ENCODE results near the gene RYR3. TPM values are rescaled to one million over a fixed set of nuclear protein-coding genes. Genes with fewer than 3 reads are reported as not detected.

RYR3 gene
- total RNA-seq, 4 donors from 2014 or later: 0.38 to 1.8 (median 1.2) TPM

- intact Hi-C loops (cut with DNase I; ENCODE audit: low total_unique reads): loop anchor here (5.0 kb wide), 1 partner anchor 681 kb away; no protein-coding TSS in a partner anchor
- no peak overlapping the region for H3K4me3 ChIP-seq (ENCODE audit: low read depth, poor library complexity, severe bottlenecking)
- DNase-seq (ENCODE audit: low spot score in 2 of 2): no peak
- WGBS, 2 donors: 80 to 82% methylated on average over 2 of the region's 2 CpGs
- TF ChIP-seq CTCF (IDR thresholded peaks at IDR 0.05): no peak
- no peak for TF ChIP-seq POLR2A (IDR thresholded peaks at IDR 0.05)
Observed at GRCh38 chr15:33638453-33638852, 327.7 kb downstream of the RYR3 start.

DNA sequence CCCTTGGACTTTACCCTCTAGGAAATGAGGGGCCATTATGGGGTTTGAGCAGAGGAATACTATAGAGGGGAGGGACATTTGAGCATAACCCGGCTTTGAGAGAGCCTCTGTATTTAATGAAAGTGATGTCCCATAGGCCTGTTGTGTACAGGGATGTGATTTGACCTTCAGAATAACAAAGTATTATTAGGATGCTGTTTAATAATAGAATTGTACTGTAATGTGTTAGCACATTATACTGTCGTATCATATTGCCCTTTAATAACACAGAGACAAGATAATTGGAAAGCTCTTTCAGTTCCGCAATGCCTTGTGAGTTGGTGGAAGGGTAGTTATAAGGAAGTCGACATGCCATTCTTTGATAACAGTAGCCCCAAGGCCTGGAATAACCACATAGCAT, 328.3 kb downstream of the RYR3 start:
- no peak for TF ChIP-seq POLR2A (IDR thresholded peaks at IDR 0.05)
- TF ChIP-seq CTCF (IDR thresholded peaks at IDR 0.05): no peak
- intact Hi-C loops (cut with DNase I; ENCODE audit: low total_unique reads): loop anchor here (5.0 kb wide), 1 partner anchor 682 kb away; no protein-coding TSS in a partner anchor
- WGBS, 2 donors: 88% methylated on average over 4 of the region's 4 CpGs
- H3K4me3 ChIP-seq (ENCODE audit: low read depth, poor library complexity, severe bottlenecking): no peak overlapping the region
- DNase-seq (ENCODE audit: low spot score in 2 of 2): no peak

DNA sequence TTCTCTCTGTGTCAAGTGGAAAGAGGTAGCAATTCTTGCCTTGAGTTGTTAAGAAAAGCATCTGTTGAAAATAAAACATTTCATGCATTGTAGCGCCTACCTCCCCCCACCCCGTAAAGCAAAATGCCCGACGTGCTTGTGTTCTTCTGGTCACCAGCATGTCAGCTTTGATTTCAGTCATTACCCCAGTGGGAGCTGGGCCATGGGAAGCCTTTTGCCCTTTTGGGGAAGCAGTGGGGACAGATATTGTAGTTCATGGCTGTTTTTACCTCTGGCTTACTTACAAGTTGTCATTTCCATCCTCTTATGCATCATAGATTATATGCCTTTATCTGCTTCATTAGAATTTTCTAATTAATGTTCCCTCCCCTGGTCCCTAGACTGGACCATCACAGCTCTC, 328.7 kb downstream of the RYR3 start:
- DNase-seq (ENCODE audit: low spot score in 2 of 2): no peak
- TF ChIP-seq CTCF (IDR thresholded peaks at IDR 0.05): no peak
- intact Hi-C loops (cut with DNase I; ENCODE audit: low total_unique reads): loop anchor here (5.0 kb wide), 1 partner anchor 682 kb away; no protein-coding TSS in a partner anchor
- H3K4me3 ChIP-seq (ENCODE audit: low read depth, poor library complexity, severe bottlenecking): no peak overlapping the region
- WGBS, 2 donors: 80 to 86% methylated on average over 4 of the region's 4 CpGs

DNA sequence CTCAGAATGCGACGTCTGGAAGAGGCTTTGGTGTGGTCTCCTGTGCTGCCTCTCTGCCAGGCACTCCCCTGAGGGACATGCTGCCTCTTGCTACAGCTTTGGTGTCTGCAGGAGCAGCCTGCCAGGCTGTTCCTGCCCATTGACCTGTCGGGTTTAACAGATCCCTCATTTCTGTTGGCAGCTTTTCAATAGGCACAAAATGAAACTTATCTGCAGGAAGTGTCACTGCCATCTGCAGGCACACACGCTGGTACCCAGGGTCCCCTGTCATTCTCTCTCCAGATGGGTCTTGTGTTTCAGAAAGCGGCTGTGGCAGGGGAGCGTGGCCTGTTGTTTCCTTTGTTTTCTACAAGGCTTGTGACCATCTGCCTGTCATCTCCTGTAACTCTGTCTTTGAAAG, 329.2 kb downstream of the RYR3 start:
- H3K4me3 ChIP-seq (ENCODE audit: low read depth, poor library complexity, severe bottlenecking): no peak overlapping the region
- WGBS, 2 donors: 24 to 32% methylated on average over 6 of the region's 6 CpGs
- TF ChIP-seq POLR2A (IDR thresholded peaks at IDR 0.05): no peak
- TF ChIP-seq CTCF (IDR thresholded peaks at IDR 0.05): no peak
- intact Hi-C loops (cut with DNase I; ENCODE audit: low total_unique reads): loop anchor here (5.0 kb wide), 1 partner anchor 683 kb away; no protein-coding TSS in a partner anchor
- DNase-seq (ENCODE audit: low spot score in 2 of 2): no peak

DNA sequence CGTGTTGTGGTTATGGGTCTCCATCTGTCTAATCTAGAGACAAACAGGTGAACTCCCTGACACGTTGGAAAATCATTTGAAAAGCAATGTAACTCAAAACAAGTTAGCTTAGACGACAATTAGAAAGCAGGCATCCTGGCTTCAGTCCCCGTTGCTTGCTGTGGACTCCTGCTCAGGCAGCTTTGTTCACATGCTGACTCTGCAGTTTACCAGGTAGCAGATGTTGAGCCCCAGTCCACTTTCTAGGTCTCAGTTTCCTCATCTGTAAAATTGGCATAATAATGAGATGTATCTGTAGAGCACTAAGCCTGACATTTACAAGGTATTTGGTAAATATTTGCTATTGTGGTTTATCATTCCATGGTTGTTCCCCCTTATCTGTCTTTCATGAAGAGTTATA, 330.3 kb downstream of the RYR3 start:
- 81 to 84% methylated on average over 4 of the region's 4 CpGs for WGBS, 2 donors
- intact Hi-C loops (cut with DNase I; ENCODE audit: low total_unique reads): no loop called here

More for the DNA sequence above, 330.3 kb downstream of the RYR3 start:
- TF ChIP-seq CTCF (IDR thresholded peaks at IDR 0.05) (no peak), POLR2A (IDR thresholded peaks at IDR 0.05) (no peak)
- H3K4me3 ChIP-seq (ENCODE audit: low read depth, poor library complexity, severe bottlenecking): no peak overlapping the region
- DNase-seq (ENCODE audit: low spot score in 2 of 2): no peak

All from lower leg skin (tissue), 4 donors.